ENCODE measurements around the gene ZSWIM7. TPM values are rescaled to one million over a fixed set of nuclear protein-coding genes. Genes with fewer than 3 reads are reported as not detected.
A peak's percentile ranks its signal among the peaks of the same experiment; 100 is the strongest.

Gene ZSWIM7
- total RNA-seq, 1 donor, result 15.0 TPM

GRCh38 chr17:15954222-15954621 lies 45.3 kb downstream of the ZSWIM7 start:
- peaks cover 24% of the 10 kb centered on the region for H3K4me1 ChIP-seq (ENCODE audit: insufficient read depth, low read length)

GRCh38 chr17:15952916-15953790 lies 46.4 kb downstream of the ZSWIM7 start:
- H3K27me3 ChIP-seq (ENCODE audit: insufficient read depth, low read length), result no peaks in the 10 kb centered on the region

More at GRCh38 chr17:15954222-15954621, 45.3 kb downstream of the ZSWIM7 start:
- Histone ChIP-seq H3K9me3 (ENCODE audit: low read depth, low read length) (no peaks in the 10 kb centered on the region), H3K27me3 (ENCODE audit: insufficient read depth, low read length) (no peaks in the 10 kb centered on the region), H3K4me3 (ENCODE audit: low read length) (no peak overlapping the region)

GRCh38 chr17:15952048-15952532 lies 47.4 kb downstream of the ZSWIM7 start:
- no peaks in the 10 kb centered on the region for H3K27me3 ChIP-seq (ENCODE audit: insufficient read depth, low read length)
- H3K4me3 ChIP-seq (ENCODE audit: low read length), result no peak overlapping the region
- no peaks in the 10 kb centered on the region for H3K9me3 ChIP-seq (ENCODE audit: low read depth, low read length)
- H3K4me1 ChIP-seq (ENCODE audit: insufficient read depth, low read length), result peaks cover 10% of the 10 kb centered on the region

More at GRCh38 chr17:15952916-15953790, 46.4 kb downstream of the ZSWIM7 start:
- Histone ChIP-seq H3K4me3 (ENCODE audit: low read length) (no peak overlapping the region), H3K9me3 (ENCODE audit: low read depth, low read length) (no peaks in the 10 kb centered on the region), H3K4me1 (ENCODE audit: insufficient read depth, low read length) (peaks cover 14% of the 10 kb centered on the region)

- peaks cover 12% of the 10 kb centered on the region for H3K4me1 ChIP-seq (ENCODE audit: insufficient read depth, low read length)
- H3K27me3 ChIP-seq (ENCODE audit: insufficient read depth, low read length), result no peaks in the 10 kb centered on the region
- H3K4me3 ChIP-seq (ENCODE audit: low read length), result no peak overlapping the region
- H3K9me3 ChIP-seq (ENCODE audit: low read depth, low read length), result no peaks in the 10 kb centered on the region
Measured at GRCh38 chr17:15951368-15952047, 48.0 kb downstream of the ZSWIM7 start.

GRCh38 chr17:15947976-15948752 lies 51.3 kb downstream of the ZSWIM7 start:
- Histone ChIP-seq H3K27me3 (ENCODE audit: insufficient read depth, low read length) (no peaks in the 10 kb centered on the region), H3K4me1 (ENCODE audit: insufficient read depth, low read length) (peaks cover 44% of the 10 kb centered on the region), H3K9me3 (ENCODE audit: low read depth, low read length) (no peaks in the 10 kb centered on the region)

GRCh38 chr17:15947271-15947670 lies 52.2 kb downstream of the ZSWIM7 start:
- peaks cover 53% of the 10 kb centered on the region for H3K4me1 ChIP-seq (ENCODE audit: insufficient read depth, low read length)
- H3K9me3 ChIP-seq (ENCODE audit: low read depth, low read length), result no peaks in the 10 kb centered on the region
- H3K4me3 ChIP-seq (ENCODE audit: low read length), result no peak overlapping the region
- no peaks in the 10 kb centered on the region for H3K27me3 ChIP-seq (ENCODE audit: insufficient read depth, low read length)

More at GRCh38 chr17:15947976-15948752, 51.3 kb downstream of the ZSWIM7 start:
- no peak overlapping the region for H3K4me3 ChIP-seq (ENCODE audit: low read length)

- Histone ChIP-seq H3K4me3 (ENCODE audit: low read length) (no peak overlapping the region), H3K9me3 (ENCODE audit: low read depth, low read length) (no peaks in the 10 kb centered on the region), H3K27me3 (ENCODE audit: insufficient read depth, low read length) (no peaks in the 10 kb centered on the region), H3K4me1 (ENCODE audit: insufficient read depth, low read length) (peaks cover 54% of the 10 kb centered on the region)
Measured at GRCh38 chr17:15946611-15947120, 52.8 kb downstream of the ZSWIM7 start.

GRCh38 chr17:15945527-15946191 lies 53.8 kb downstream of the ZSWIM7 start:
- H3K27me3 ChIP-seq (ENCODE audit: insufficient read depth, low read length), result no peaks in the 10 kb centered on the region
- H3K4me3 ChIP-seq (ENCODE audit: low read length), result peak overlapping the region; percentile 38
- peaks cover 54% of the 10 kb centered on the region for H3K4me1 ChIP-seq (ENCODE audit: insufficient read depth, low read length)
- no peaks in the 10 kb centered on the region for H3K9me3 ChIP-seq (ENCODE audit: low read depth, low read length)

GRCh38 chr17:15944759-15945526 lies 54.6 kb downstream of the ZSWIM7 start, which contains the start of gene ADORA2B:
ADORA2B (plus strand) TSS chr17:15945130; CDS start chr17:15945249, 119 bp downstream.
- H3K9me3 ChIP-seq (ENCODE audit: low read depth, low read length), result no peaks in the 10 kb centered on the region
- peaks cover 54% of the 10 kb centered on the region for H3K4me1 ChIP-seq (ENCODE audit: insufficient read depth, low read length)
- peak within 1 kb of the TSS; percentile 38 for H3K4me3 ChIP-seq (ENCODE audit: low read length)
- no peaks in the 10 kb centered on the region for H3K27me3 ChIP-seq (ENCODE audit: insufficient read depth, low read length)

- H3K4me1 ChIP-seq (ENCODE audit: insufficient read depth, low read length), result peaks cover 54% of the 10 kb centered on the region
- peak overlapping the region; percentile 38 for H3K4me3 ChIP-seq (ENCODE audit: low read length)
- no peaks in the 10 kb centered on the region for H3K27me3 ChIP-seq (ENCODE audit: insufficient read depth, low read length)
- H3K9me3 ChIP-seq (ENCODE audit: low read depth, low read length), result no peaks in the 10 kb centered on the region
Measured at GRCh38 chr17:15943971-15944758, 55.3 kb downstream of the ZSWIM7 start.

GRCh38 chr17:15942207-15942833 lies 57.2 kb downstream of the ZSWIM7 start:
- Histone ChIP-seq H3K4me1 (ENCODE audit: insufficient read depth, low read length) (peaks cover 49% of the 10 kb centered on the region), H3K9me3 (ENCODE audit: low read depth, low read length) (no peaks in the 10 kb centered on the region), H3K4me3 (ENCODE audit: low read length) (no peak overlapping the region), H3K27me3 (ENCODE audit: insufficient read depth, low read length) (no peaks in the 10 kb centered on the region)

GRCh38 chr17:15941781-15942180 lies 57.7 kb downstream of the ZSWIM7 start:
- H3K27me3 ChIP-seq (ENCODE audit: insufficient read depth, low read length), result no peaks in the 10 kb centered on the region
- H3K4me1 ChIP-seq (ENCODE audit: insufficient read depth, low read length), result peaks cover 44% of the 10 kb centered on the region
- H3K4me3 ChIP-seq (ENCODE audit: low read length), result no peak overlapping the region
- H3K9me3 ChIP-seq (ENCODE audit: low read depth, low read length), result no peaks in the 10 kb centered on the region

Measured in mononuclear cell (primary cell).